H1 (cell line): ENCODE results near the gene SEC16A. TPM values are rescaled to one million over a fixed set of nuclear protein-coding genes. Genes with fewer than 3 reads are reported as not detected.

Experiments
- CBX8 ChIP-seq: fragments of 300-800, 300-1000 bp; sonication (generic); IDR thresholded peaks from 2 replicates; pipeline ENCODE4 v1.7.1; 2016; ENCODE audit warnings: low read depth, low read length, borderline replicate concordance
- RNF2 ChIP-seq: fragments of 200-900, 300-1000 bp; sonication (generic); IDR thresholded peaks from 2 replicates; pipeline ENCODE4 v1.7.1; 2016; ENCODE audit warnings: borderline replicate concordance, low read depth, mild to moderate bottlenecking, antibody characterized with exemption, low read length; ENCODE audit not compliant: poor library complexity, severe bottlenecking; ENCODE audit errors: missing control alignments
- SIN3A ChIP-seq, 2 experiments: IDR thresholded peaks in 1 of 2; conservative IDR thresholded peaks in 1 of 2; 2 replicates each; pipeline ENCODE4 v1.6.1; 2011 to 2012; ENCODE audit warnings: low read length in 2 of 2, improper control_type of control experiment in 1 of 2, low read depth in 1 of 2, mild to moderate bottlenecking in 1 of 2
- YY1 ChIP-seq: IDR thresholded peaks from 2 replicates; pipeline ENCODE4 v1.6.1; 2011; ENCODE audit warnings: low read depth, mild to moderate bottlenecking, low read length
- polyA plus RNA-seq, 7 experiments: library from polyadenylated mRNA; depleted of rRNA in 3 of 7; stranded (reverse) in 5 of 7; unstranded in 2 of 7; fragments of >200 nt in 5 of 7; fragments of 200-250 nt in 2 of 7; gene quantifications; 1 replicate in 5 of 7; 2 replicates in 1 of 7; 4 replicates in 1 of 7; pipeline versions ENCODE4 v1.2.1 to v1.2.3, GENCODE V29; 2011 to 2013; ENCODE audit warnings: missing spikeins in 2 of 7, mixed read lengths in 2 of 7
- total RNA-seq: library from RNA; stranded (reverse); fragmentation: NEBNext Ultra II Directional; extraction: Animal tissue kit (Norgen Biotek cat#: 25700); gene quantifications from 2 replicates; pipeline ENCODE4 v1.2.1, GENCODE V29; 2021
- TF ChIP-seq, protein P1 (sequence below): fragments of 300-600 bp; sonication (generic); IDR thresholded peaks from 2 replicates; pipeline ENCODE4 v1.7.1; 2012; ENCODE audit warnings: low read length, moderate library complexity, mild to moderate bottlenecking, inconsistent platforms; ENCODE audit not compliant: insufficient replicate concordance
- TF ChIP-seq, protein P2 (sequence below): IDR thresholded peaks from 2 replicates; pipeline ENCODE4 v1.6.1; 2011; ENCODE audit warnings: low read depth, mild to moderate bottlenecking, low read length; ENCODE audit not compliant: insufficient read depth

Gene SEC16A
- total and polyA plus RNA-seq, 2 of the 8 experiments (the other 6 are each of a cell fraction or from before 2014, with no cell fraction given): 21.6 to 49.0 TPM

DNA sequence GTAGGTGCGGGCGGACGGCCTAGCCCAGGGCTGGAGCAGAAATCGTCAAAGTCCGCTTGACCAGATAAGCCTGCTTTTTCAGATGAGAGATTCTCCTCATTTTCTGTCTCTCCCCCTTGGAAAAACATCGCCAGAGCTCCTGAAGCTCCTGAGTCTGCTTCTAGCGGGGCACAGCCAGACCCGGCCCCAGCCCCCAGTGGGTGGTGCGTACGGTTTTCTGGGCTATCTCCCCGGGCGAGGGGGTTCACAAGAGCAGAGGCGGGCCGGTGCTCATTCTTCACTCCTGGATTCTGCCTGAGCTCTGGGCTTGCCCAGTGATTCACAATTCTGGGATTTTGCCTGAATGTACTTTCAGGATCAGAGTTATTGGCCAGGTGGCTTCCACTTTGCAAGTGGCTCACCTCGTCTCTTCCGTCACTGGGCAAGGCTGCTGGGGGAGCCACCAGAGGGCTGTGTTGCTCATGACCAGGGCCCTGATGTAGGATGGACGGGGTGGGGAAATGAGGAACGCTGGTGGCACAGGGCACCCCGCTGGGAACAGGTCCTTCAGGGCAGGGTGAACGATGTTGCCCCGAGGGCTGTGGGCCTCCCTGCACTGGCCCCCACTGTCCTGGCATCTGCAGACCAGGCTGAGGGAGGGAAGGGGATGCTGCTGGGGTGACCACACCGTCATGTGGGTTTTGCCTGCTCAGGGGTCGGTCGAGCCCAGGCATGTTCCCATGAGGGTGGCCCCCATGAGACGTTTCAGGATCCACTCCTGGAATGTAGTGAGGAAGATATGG lies 6.3 kb downstream of the SEC16A start (continued):
- TF ChIP-seq, protein P1, sequence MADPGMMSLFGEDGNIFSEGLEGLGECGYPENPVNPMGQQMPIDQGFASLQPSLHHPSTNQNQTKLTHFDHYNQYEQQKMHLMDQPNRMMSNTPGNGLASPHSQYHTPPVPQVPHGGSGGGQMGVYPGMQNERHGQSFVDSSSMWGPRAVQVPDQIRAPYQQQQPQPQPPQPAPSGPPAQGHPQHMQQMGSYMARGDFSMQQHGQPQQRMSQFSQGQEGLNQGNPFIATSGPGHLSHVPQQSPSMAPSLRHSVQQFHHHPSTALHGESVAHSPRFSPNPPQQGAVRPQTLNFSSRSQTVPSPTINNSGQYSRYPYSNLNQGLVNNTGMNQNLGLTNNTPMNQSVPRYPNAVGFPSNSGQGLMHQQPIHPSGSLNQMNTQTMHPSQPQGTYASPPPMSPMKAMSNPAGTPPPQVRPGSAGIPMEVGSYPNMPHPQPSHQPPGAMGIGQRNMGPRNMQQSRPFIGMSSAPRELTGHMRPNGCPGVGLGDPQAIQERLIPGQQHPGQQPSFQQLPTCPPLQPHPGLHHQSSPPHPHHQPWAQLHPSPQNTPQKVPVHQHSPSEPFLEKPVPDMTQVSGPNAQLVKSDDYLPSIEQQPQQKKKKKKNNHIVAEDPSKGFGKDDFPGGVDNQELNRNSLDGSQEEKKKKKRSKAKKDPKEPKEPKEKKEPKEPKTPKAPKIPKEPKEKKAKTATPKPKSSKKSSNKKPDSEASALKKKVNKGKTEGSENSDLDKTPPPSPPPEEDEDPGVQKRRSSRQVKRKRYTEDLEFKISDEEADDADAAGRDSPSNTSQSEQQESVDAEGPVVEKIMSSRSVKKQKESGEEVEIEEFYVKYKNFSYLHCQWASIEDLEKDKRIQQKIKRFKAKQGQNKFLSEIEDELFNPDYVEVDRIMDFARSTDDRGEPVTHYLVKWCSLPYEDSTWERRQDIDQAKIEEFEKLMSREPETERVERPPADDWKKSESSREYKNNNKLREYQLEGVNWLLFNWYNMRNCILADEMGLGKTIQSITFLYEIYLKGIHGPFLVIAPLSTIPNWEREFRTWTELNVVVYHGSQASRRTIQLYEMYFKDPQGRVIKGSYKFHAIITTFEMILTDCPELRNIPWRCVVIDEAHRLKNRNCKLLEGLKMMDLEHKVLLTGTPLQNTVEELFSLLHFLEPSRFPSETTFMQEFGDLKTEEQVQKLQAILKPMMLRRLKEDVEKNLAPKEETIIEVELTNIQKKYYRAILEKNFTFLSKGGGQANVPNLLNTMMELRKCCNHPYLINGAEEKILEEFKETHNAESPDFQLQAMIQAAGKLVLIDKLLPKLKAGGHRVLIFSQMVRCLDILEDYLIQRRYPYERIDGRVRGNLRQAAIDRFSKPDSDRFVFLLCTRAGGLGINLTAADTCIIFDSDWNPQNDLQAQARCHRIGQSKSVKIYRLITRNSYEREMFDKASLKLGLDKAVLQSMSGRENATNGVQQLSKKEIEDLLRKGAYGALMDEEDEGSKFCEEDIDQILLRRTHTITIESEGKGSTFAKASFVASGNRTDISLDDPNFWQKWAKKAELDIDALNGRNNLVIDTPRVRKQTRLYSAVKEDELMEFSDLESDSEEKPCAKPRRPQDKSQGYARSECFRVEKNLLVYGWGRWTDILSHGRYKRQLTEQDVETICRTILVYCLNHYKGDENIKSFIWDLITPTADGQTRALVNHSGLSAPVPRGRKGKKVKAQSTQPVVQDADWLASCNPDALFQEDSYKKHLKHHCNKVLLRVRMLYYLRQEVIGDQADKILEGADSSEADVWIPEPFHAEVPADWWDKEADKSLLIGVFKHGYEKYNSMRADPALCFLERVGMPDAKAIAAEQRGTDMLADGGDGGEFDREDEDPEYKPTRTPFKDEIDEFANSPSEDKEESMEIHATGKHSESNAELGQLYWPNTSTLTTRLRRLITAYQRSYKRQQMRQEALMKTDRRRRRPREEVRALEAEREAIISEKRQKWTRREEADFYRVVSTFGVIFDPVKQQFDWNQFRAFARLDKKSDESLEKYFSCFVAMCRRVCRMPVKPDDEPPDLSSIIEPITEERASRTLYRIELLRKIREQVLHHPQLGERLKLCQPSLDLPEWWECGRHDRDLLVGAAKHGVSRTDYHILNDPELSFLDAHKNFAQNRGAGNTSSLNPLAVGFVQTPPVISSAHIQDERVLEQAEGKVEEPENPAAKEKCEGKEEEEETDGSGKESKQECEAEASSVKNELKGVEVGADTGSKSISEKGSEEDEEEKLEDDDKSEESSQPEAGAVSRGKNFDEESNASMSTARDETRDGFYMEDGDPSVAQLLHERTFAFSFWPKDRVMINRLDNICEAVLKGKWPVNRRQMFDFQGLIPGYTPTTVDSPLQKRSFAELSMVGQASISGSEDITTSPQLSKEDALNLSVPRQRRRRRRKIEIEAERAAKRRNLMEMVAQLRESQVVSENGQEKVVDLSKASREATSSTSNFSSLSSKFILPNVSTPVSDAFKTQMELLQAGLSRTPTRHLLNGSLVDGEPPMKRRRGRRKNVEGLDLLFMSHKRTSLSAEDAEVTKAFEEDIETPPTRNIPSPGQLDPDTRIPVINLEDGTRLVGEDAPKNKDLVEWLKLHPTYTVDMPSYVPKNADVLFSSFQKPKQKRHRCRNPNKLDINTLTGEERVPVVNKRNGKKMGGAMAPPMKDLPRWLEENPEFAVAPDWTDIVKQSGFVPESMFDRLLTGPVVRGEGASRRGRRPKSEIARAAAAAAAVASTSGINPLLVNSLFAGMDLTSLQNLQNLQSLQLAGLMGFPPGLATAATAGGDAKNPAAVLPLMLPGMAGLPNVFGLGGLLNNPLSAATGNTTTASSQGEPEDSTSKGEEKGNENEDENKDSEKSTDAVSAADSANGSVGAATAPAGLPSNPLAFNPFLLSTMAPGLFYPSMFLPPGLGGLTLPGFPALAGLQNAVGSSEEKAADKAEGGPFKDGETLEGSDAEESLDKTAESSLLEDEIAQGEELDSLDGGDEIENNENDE: no peak
- TF ChIP-seq YY1 (no peak), SIN3A (conservative IDR thresholded peaks at IDR 0.05 in 1 of 2, IDR thresholded peaks at IDR 0.05 in 1 of 2; ENCODE audit: low read depth in 1 of 2, low read length in 2 of 2) (no peak), RNF2 (no peak), CBX8 (no peak)
- TF ChIP-seq, protein P2, sequence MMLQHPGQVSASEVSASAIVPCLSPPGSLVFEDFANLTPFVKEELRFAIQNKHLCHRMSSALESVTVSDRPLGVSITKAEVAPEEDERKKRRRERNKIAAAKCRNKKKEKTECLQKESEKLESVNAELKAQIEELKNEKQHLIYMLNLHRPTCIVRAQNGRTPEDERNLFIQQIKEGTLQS: no peak
